Activated CD4-positive, alpha-beta T cell treated with anti-CD3 and anti-CD28 coated beads, Interleukin-2, amount 50 U/mL, for 4 hours (primary cell): Measurements from ENCODE around the gene C11orf91.
"Not testable (repeated sequence)": the region's sequence is repeated elsewhere in the genome, so short reads cannot be mapped to it uniquely, and the experiment has no call there.

Source experiments
- DNase-seq, 2 experiments: peaks; one replicate each; pipeline ENCODE4 v3.0.0-alpha.2; 2020

C11orf91 gene

GRCh38 chr11:33668468-33668825 is 32.2 kb downstream of the C11orf91 start:
- no peak for DNase-seq

GRCh38 chr11:33667819-33668467 is 32.7 kb downstream of the C11orf91 start:
- DNase-seq = no peak

GRCh38 chr11:33665350-33666106 is 35.1 kb downstream of the C11orf91 start:
- no peak for DNase-seq

- no peak for DNase-seq
These were observed 35.8 kb downstream of the C11orf91 start for GRCh38 chr11:33664827-33665226.

GRCh38 chr11:33664166-33664565 is 36.5 kb downstream of the C11orf91 start:
- DNase-seq = no peak

GRCh38 chr11:33663121-33663520 is 37.5 kb downstream of the C11orf91 start:
- no peak for DNase-seq

GRCh38 chr11:33661526-33661925 is 39.1 kb downstream of the C11orf91 start:
- not testable (repeated sequence) for DNase-seq

GRCh38 chr11:33660962-33661361 is 39.7 kb downstream of the C11orf91 start:
- DNase-seq = no peak

GRCh38 chr11:33659370-33660139 is 41.1 kb downstream of the C11orf91 start:
- no peak for DNase-seq

GRCh38 chr11:33658195-33658900 is 42.3 kb downstream of the C11orf91 start:
- no peak for DNase-seq

- no peak for DNase-seq
These were observed 42.9 kb downstream of the C11orf91 start for GRCh38 chr11:33657757-33658156.

GRCh38 chr11:33656768-33657167 is 43.9 kb downstream of the C11orf91 start:
- DNase-seq = no peak

GRCh38 chr11:33655842-33656600 is 44.6 kb downstream of the C11orf91 start:
- DNase-seq = no peak

- no peak for DNase-seq
These were observed 46.0 kb downstream of the C11orf91 start for GRCh38 chr11:33654594-33654993.

GRCh38 chr11:33652930-33653329 is 47.7 kb downstream of the C11orf91 start:
- no peak for DNase-seq

GRCh38 chr11:33652431-33652830 is 48.2 kb downstream of the C11orf91 start:
- DNase-seq = no peak

GRCh38 chr11:33651990-33652389 is 48.6 kb downstream of the C11orf91 start:
- DNase-seq = no peak

GRCh38 chr11:33651555-33651954 is 49.1 kb downstream of the C11orf91 start:
- no peak for DNase-seq

GRCh38 chr11:33649944-33650343 is 50.7 kb downstream of the C11orf91 start:
- DNase-seq = no peak
